Astrocyte (in vitro differentiated cells and primary cell): ENCODE data around the gene ZBTB2. TPM values are rescaled to one million over a fixed set of nuclear protein-coding genes. Genes with fewer than 3 reads are reported as not detected.

ENCODE experiments used
- DNase-seq: peaks from one replicate; pipeline ENCODE4 v3.0.0-alpha.2; 2010; ENCODE audit warnings: low read depth
- FAIRE-seq: peaks from 2 replicates; lab custom pipeline; 2011; peaks lifted over from hg19 to GRCh38; lab: Jason Lieb, UNC
- H2AFZ ChIP-seq: 2 replicates; pipeline ENCODE4 v1.6.0; 2012; ENCODE audit warnings: low read depth, low read length, inconsistent platforms
- H3K27ac ChIP-seq: 2 replicates; pipeline ENCODE4 v1.5.1; 2011; ENCODE audit warnings: low read depth, low read length, inconsistent platforms
- H3K27me3 ChIP-seq: 2 replicates; pipeline ENCODE4 v1.6.0; 2011; ENCODE audit warnings: low read length, inconsistent platforms; ENCODE audit not compliant: insufficient read depth
- H3K36me3 ChIP-seq: 2 replicates; pipeline ENCODE4 v1.5.1; 2011; ENCODE audit warnings: low read length, inconsistent platforms; ENCODE audit not compliant: insufficient read depth
- H3K4me1 ChIP-seq: 2 replicates; pipeline ENCODE4 v1.5.1; 2011; ENCODE audit warnings: low read length, inconsistent platforms; ENCODE audit not compliant: insufficient read depth
- H3K4me2 ChIP-seq: 2 replicates; pipeline ENCODE4 v1.6.0; 2012; ENCODE audit warnings: low read length, inconsistent platforms
- H3K4me3 ChIP-seq: 2 replicates; pipeline ENCODE4 v1.5.1; 2011; ENCODE audit warnings: low read depth, mild to moderate bottlenecking, low read length, inconsistent platforms; ENCODE audit not compliant: insufficient read depth
- H3K79me2 ChIP-seq: 2 replicates; pipeline ENCODE4 v1.6.0; 2012; ENCODE audit warnings: mild to moderate bottlenecking, low read length, inconsistent platforms; ENCODE audit not compliant: insufficient read depth
- H3K9ac ChIP-seq: 2 replicates; pipeline ENCODE4 v1.6.0; 2012; ENCODE audit warnings: mild to moderate bottlenecking, low read length, inconsistent platforms
- H3K9me3 ChIP-seq: 2 replicates; pipeline ENCODE4 v1.5.1; 2012; ENCODE audit warnings: low read depth, mild to moderate bottlenecking, low read length, inconsistent platforms; ENCODE audit not compliant: insufficient read depth
- H4K20me1 ChIP-seq: 2 replicates; pipeline ENCODE4 v1.6.0; 2012; ENCODE audit warnings: low read length, inconsistent platforms; ENCODE audit not compliant: insufficient read depth
- H3K27ac Mint-ChIP-seq: one replicate; pipeline ENCODE4 v1.8.0; 2021; ENCODE audit warnings: mild to moderate bottlenecking, mixed read lengths; ENCODE audit not compliant: unreplicated experiment
- H3K27me3 Mint-ChIP-seq: one replicate; pipeline ENCODE4 v1.8.0; 2021; ENCODE audit warnings: low read depth, mixed read lengths; ENCODE audit not compliant: unreplicated experiment
- H3K36me3 Mint-ChIP-seq: one replicate; pipeline ENCODE4 v1.8.0; 2021; ENCODE audit warnings: low read depth, mixed read lengths; ENCODE audit not compliant: unreplicated experiment
- H3K4me1 Mint-ChIP-seq: one replicate; pipeline ENCODE4 v1.8.0; 2021; ENCODE audit warnings: low read depth, mixed read lengths; ENCODE audit not compliant: unreplicated experiment
- H3K4me3 Mint-ChIP-seq: one replicate; pipeline ENCODE4 v1.8.0; 2021; ENCODE audit warnings: mild to moderate bottlenecking, moderate library complexity, mixed read lengths; ENCODE audit not compliant: unreplicated experiment
- H3K9me3 Mint-ChIP-seq: one replicate; pipeline ENCODE4 v1.8.0; 2021; ENCODE audit warnings: mild to moderate bottlenecking, mixed read lengths; ENCODE audit not compliant: unreplicated experiment
- CTCF ChIP-seq: IDR thresholded peaks from 2 replicates; pipeline ENCODE4 v1.5.1; 2011; ENCODE audit warnings: low read depth, mild to moderate bottlenecking, inconsistent platforms, low read length, moderate library complexity; ENCODE audit not compliant: insufficient read depth
- EZH2 ChIP-seq: IDR thresholded peaks from 2 replicates; pipeline ENCODE4 v1.6.1; 2012; ENCODE audit warnings: mild to moderate bottlenecking, low read length, inconsistent platforms; ENCODE audit not compliant: insufficient read depth
- total RNA-seq: library from RNA; stranded (reverse); gene quantifications from 2 replicates; pipeline ENCODE4 v1.2.1, GENCODE V29; 2021

Gene ZBTB2
- total RNA-seq, 1 donor from 2014 or later, result 20.8 TPM

- peaks cover 85% of the 10 kb centered on the region for H3K79me2 ChIP-seq
- Mint-ChIP-seq H3K27ac (no peak overlapping the region), H3K4me3 (no peak overlapping the region)
Observed at GRCh38 chr6:151377095-151377494, 14.3 kb downstream of the ZBTB2 start.

GRCh38 chr6:151376440-151376839 is 14.9 kb downstream of the ZBTB2 start:
- FAIRE-seq (no peak), DNase-seq (no peak)
- Histone ChIP-seq H3K4me1 (peaks cover 13% of the 10 kb centered on the region), H3K4me3 (no peak overlapping the region), H3K9ac (no peak overlapping the region), H3K27me3 (no peaks in the 10 kb centered on the region), H3K9me3 (no peaks in the 10 kb centered on the region), H3K27ac (no peak overlapping the region), H3K4me2 (no peak overlapping the region), H4K20me1 (peaks cover 14% of the 10 kb centered on the region), H2AFZ (no peak overlapping the region), H3K36me3 (no peaks in the 10 kb centered on the region), H3K79me2 (peaks cover 79% of the 10 kb centered on the region)
- Mint-ChIP-seq H3K9me3 (no peaks in the 10 kb centered on the region), H3K4me3 (no peak overlapping the region), H3K36me3 (peaks cover 7% of the 10 kb centered on the region), H3K27ac (no peak overlapping the region), H3K4me1 (peaks cover 42% of the 10 kb centered on the region), H3K27me3 (no peaks in the 10 kb centered on the region)
- TF ChIP-seq CTCF (peak; percentile 4), EZH2 (no peak)

More at GRCh38 chr6:151377095-151377494, 14.3 kb downstream of the ZBTB2 start:
- H3K27ac ChIP-seq, result no peak overlapping the region
- H3K4me2 ChIP-seq, result no peak overlapping the region
- H3K4me1 ChIP-seq, result peaks cover 13% of the 10 kb centered on the region
- no peaks in the 10 kb centered on the region for H3K27me3 ChIP-seq
- H3K9me3 ChIP-seq, result no peaks in the 10 kb centered on the region
- no peak overlapping the region for H3K4me3 ChIP-seq
- H3K36me3 Mint-ChIP-seq, result peaks cover 7% of the 10 kb centered on the region
- H3K9me3 Mint-ChIP-seq, result no peaks in the 10 kb centered on the region
- no peaks in the 10 kb centered on the region for H3K27me3 Mint-ChIP-seq
- FAIRE-seq, result no peak
- H2AFZ ChIP-seq, result no peak overlapping the region
- DNase-seq, result no peak
- no peak for TF ChIP-seq EZH2
- no peak for TF ChIP-seq CTCF
- H3K36me3 ChIP-seq, result no peaks in the 10 kb centered on the region
- H3K4me1 Mint-ChIP-seq, result peaks cover 39% of the 10 kb centered on the region
- H4K20me1 ChIP-seq, result peaks cover 14% of the 10 kb centered on the region
- H3K9ac ChIP-seq, result no peak overlapping the region

GRCh38 chr6:151375833-151376232 is 15.5 kb downstream of the ZBTB2 start:
- FAIRE-seq, result no peak
- peaks cover 38% of the 10 kb centered on the region for H3K4me1 Mint-ChIP-seq

More at GRCh38 chr6:151375833-151376232, 15.5 kb downstream of the ZBTB2 start:
- Histone ChIP-seq H3K4me2 (no peak overlapping the region), H3K36me3 (no peaks in the 10 kb centered on the region), H3K9me3 (no peaks in the 10 kb centered on the region), H3K9ac (no peak overlapping the region), H3K4me3 (no peak overlapping the region), H4K20me1 (peaks cover 13% of the 10 kb centered on the region), H3K27me3 (no peaks in the 10 kb centered on the region), H3K4me1 (peaks cover 13% of the 10 kb centered on the region), H3K79me2 (peaks cover 75% of the 10 kb centered on the region), H3K27ac (no peak overlapping the region), H2AFZ (no peak overlapping the region)
- Mint-ChIP-seq H3K4me3 (no peak overlapping the region), H3K27me3 (no peaks in the 10 kb centered on the region), H3K36me3 (peaks cover 7% of the 10 kb centered on the region), H3K27ac (peak overlapping the region; percentile 26), H3K9me3 (no peaks in the 10 kb centered on the region)
- DNase-seq, result no peak
- TF ChIP-seq EZH2, result no peak
- TF ChIP-seq CTCF, result no peak
